ENCODE results near the gene INPP5K.
"Not testable (repeated sequence)": the region's sequence is repeated elsewhere in the genome, so short reads cannot be mapped to it uniquely, and the experiment has no call there.

Gene INPP5K

DNA sequence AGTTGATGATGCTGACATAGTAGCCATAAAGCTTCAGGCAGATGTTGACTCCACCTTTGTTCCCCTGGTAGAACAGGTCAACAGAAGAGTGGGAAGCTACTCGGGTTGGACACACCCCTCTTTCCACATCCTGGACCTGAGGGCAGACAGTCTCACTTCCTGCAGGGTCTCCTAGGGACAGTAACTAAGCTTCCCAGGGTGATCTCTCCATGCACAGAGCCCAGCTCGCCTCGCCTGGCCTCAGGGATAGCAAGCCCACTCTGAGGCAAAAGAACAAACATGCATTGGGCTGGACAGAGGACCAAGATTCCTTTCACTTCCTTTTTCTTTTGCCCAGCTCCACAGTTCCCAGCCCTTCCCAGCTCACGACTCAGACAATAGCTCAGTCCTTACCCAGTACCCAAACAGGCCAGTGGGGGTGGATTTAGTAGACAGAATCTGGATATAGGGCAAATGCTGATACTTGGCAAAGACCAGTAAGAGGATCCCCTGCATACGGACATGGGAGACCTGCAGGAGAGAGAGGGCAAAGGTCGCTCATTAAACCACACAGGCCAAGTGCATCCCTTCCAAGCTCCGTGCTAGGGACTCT lies 7.0 kb downstream of the INPP5K start:
- Histone ChIP-seq H3K27me3 (replicated peaks; ENCODE audit: insufficient read depth, low read length) (no peaks in the 10 kb centered on the region), H3K36me3 (replicated peaks; ENCODE audit: insufficient read depth, low read length) (no peaks in the 10 kb centered on the region), H3K79me2 (ENCODE audit: low read length) (peaks cover 3% of the 10 kb centered on the region), H3K27ac (ENCODE audit: low read length) (no peak overlapping the region), H3K9ac (ENCODE audit: low read length) (no peak overlapping the region), H3F3A (ENCODE audit: insufficient read depth, low read length) (no peaks in the 10 kb centered on the region), H3K9me2 (replicated peaks; ENCODE audit: insufficient read depth, low read length) (no peaks in the 10 kb centered on the region), H2AFZ (ENCODE audit: low read length) (no peak overlapping the region), H3K4me1 (ENCODE audit: low read length) (no peaks in the 10 kb centered on the region), H3K4me2 (ENCODE audit: low read depth, low read length) (no peak overlapping the region), H3K4me3 (ENCODE audit: low read length) (no peak overlapping the region), H3K9me3 (replicated peaks; ENCODE audit: insufficient read depth, low read length) (no peaks in the 10 kb centered on the region), H4K20me1 (ENCODE audit: insufficient read depth, low read length) (no peaks in the 10 kb centered on the region)
- DNase-seq, result no peak
- TF ChIP-seq EZH2 (optimal IDR thresholded peaks at IDR 0.05; ENCODE audit: low read depth, low read length) (no peak), CTCF (IDR thresholded peaks at IDR 0.05; ENCODE audit: low read length) (no peak), EZH2phosphoT487 (IDR thresholded peaks at IDR 0.05; ENCODE audit: low read length) (no peak)

DNA sequence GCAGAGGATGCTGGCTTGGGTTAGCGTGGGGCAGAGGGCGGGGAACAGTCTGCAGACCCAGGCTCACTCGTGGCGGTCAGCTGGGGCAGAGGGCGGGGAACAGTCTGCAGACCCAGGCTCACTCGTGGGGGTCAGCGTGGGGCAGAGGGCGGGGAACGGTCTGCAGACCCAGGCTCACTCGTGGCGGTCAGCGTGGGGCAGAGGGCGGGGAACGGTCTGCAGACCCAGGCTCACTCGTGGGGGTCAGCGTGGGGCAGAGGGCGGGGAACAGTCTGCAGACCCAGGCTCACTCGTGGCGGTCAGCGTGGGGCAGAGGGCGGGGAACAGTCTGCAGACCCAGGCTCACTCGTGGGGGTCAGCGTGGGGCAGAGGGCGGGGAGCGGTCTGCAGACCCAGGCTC lies 7.7 kb downstream of the INPP5K start:
- not testable (repeated sequence) for H3K9ac ChIP-seq (ENCODE audit: low read length); H2AFZ ChIP-seq (ENCODE audit: low read length); H3K4me3 ChIP-seq (ENCODE audit: low read length); H3K4me1 ChIP-seq (ENCODE audit: low read length); H3K36me3 ChIP-seq (replicated peaks; ENCODE audit: insufficient read depth, low read length); H3K9me2 ChIP-seq (replicated peaks; ENCODE audit: insufficient read depth, low read length); DNase-seq; H3K27me3 ChIP-seq (replicated peaks; ENCODE audit: insufficient read depth, low read length); H3F3A ChIP-seq (ENCODE audit: insufficient read depth, low read length); H3K4me2 ChIP-seq (ENCODE audit: low read depth, low read length); H3K79me2 ChIP-seq (ENCODE audit: low read length); H3K27ac ChIP-seq (ENCODE audit: low read length); H3K9me3 ChIP-seq (replicated peaks; ENCODE audit: insufficient read depth, low read length); H4K20me1 ChIP-seq (ENCODE audit: insufficient read depth, low read length)

GRCh38 chr17:1506649-1507267 lies 9.7 kb downstream of the INPP5K start:
- no peaks in the 10 kb centered on the region for H3K36me3 ChIP-seq (replicated peaks; ENCODE audit: insufficient read depth, low read length)
- H3K27me3 ChIP-seq (replicated peaks; ENCODE audit: insufficient read depth, low read length), result no peaks in the 10 kb centered on the region
- H4K20me1 ChIP-seq (ENCODE audit: insufficient read depth, low read length), result no peaks in the 10 kb centered on the region
- H3K9ac ChIP-seq (ENCODE audit: low read length), result no peak overlapping the region
- no peak overlapping the region for H3K4me2 ChIP-seq (ENCODE audit: low read depth, low read length)
- H3K9me3 ChIP-seq (replicated peaks; ENCODE audit: insufficient read depth, low read length), result no peaks in the 10 kb centered on the region
- H3K4me1 ChIP-seq (ENCODE audit: low read length), result no peaks in the 10 kb centered on the region
- H2AFZ ChIP-seq (ENCODE audit: low read length), result no peak overlapping the region
- no peaks in the 10 kb centered on the region for H3K79me2 ChIP-seq (ENCODE audit: low read length)
- no peak overlapping the region for H3K27ac ChIP-seq (ENCODE audit: low read length)
- no peak for DNase-seq
- no peak overlapping the region for H3K4me3 ChIP-seq (ENCODE audit: low read length)
- no peak for TF ChIP-seq EZH2 (optimal IDR thresholded peaks at IDR 0.05; ENCODE audit: low read depth, low read length)
- no peak for TF ChIP-seq CTCF (IDR thresholded peaks at IDR 0.05; ENCODE audit: low read length)
- no peak for TF ChIP-seq EZH2phosphoT487 (IDR thresholded peaks at IDR 0.05; ENCODE audit: low read length)
- H3F3A ChIP-seq (ENCODE audit: insufficient read depth, low read length), result no peaks in the 10 kb centered on the region
- no peaks in the 10 kb centered on the region for H3K9me2 ChIP-seq (replicated peaks; ENCODE audit: insufficient read depth, low read length)

DNA sequence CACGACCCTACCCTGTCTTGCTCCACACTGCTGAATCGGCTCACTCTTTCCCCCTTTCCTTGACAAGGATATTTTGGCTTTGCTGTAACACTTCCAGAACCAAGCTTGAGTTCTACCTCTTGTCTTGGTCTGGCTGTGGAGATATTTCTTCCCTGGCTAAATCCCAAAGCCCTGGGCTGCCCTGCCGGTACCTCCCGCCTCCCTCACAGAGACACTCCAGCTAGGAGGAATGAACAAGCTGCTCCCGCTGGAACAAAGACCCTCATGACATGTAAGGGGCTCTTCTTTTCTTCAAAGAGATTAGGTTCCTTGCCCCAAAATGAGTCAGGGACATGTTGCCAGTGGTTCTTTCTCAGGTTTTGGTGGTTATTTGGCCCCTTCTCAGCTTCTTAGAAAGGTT lies 10.8 kb downstream of the INPP5K start:
- Histone ChIP-seq H3K9me2 (replicated peaks; ENCODE audit: insufficient read depth, low read length) (no peaks in the 10 kb centered on the region), H4K20me1 (ENCODE audit: insufficient read depth, low read length) (no peaks in the 10 kb centered on the region), H3K9ac (ENCODE audit: low read length) (no peak overlapping the region), H2AFZ (ENCODE audit: low read length) (no peak overlapping the region), H3K36me3 (replicated peaks; ENCODE audit: insufficient read depth, low read length) (no peaks in the 10 kb centered on the region), H3K4me2 (ENCODE audit: low read depth, low read length) (no peak overlapping the region), H3K4me3 (ENCODE audit: low read length) (no peak overlapping the region), H3F3A (ENCODE audit: insufficient read depth, low read length) (no peaks in the 10 kb centered on the region), H3K9me3 (replicated peaks; ENCODE audit: insufficient read depth, low read length) (no peaks in the 10 kb centered on the region), H3K4me1 (ENCODE audit: low read length) (no peaks in the 10 kb centered on the region), H3K27me3 (replicated peaks; ENCODE audit: insufficient read depth, low read length) (no peaks in the 10 kb centered on the region), H3K27ac (ENCODE audit: low read length) (no peak overlapping the region), H3K79me2 (ENCODE audit: low read length) (no peaks in the 10 kb centered on the region)
- no peak for DNase-seq
- no peak for TF ChIP-seq EZH2phosphoT487 (IDR thresholded peaks at IDR 0.05; ENCODE audit: low read length)
- TF ChIP-seq CTCF (IDR thresholded peaks at IDR 0.05; ENCODE audit: low read length), result no peak
- no peak for TF ChIP-seq EZH2 (optimal IDR thresholded peaks at IDR 0.05; ENCODE audit: low read depth, low read length)

Measured in MM.1S (cell line).